DOHH2 (cell line): ENCODE data around the gene BHLHE23.

Source experiments
- H3F3A ChIP-seq: fragments of 200-600 bp; sonication (generic), shearing (Covaris generic); 2 replicates; pipeline ENCODE4 v1.6.0; 2016; ENCODE audit warnings: antibody characterized with exemption, mild to moderate bottlenecking; ENCODE audit not compliant: control insufficient read depth, insufficient read depth
- H3K27ac ChIP-seq: fragments of 200-600 bp; sonication (generic); 2 replicates; pipeline ENCODE4 v1.5.1; 2014; ENCODE audit warnings: low read depth, mild to moderate bottlenecking, low read length, moderate library complexity
- H3K27me3 ChIP-seq: fragments of 200-600 bp; sonication (generic); 2 replicates; pipeline ENCODE4 v1.6.1; 2014; ENCODE audit warnings: mild to moderate bottlenecking, low read length, mixed read lengths; ENCODE audit not compliant: control insufficient read depth
- H3K36me3 ChIP-seq: fragments of 200-600 bp; sonication (generic); 2 replicates; pipeline ENCODE4 v1.6.1; 2014; ENCODE audit warnings: mild to moderate bottlenecking, low read length, moderate library complexity, mixed read lengths; ENCODE audit not compliant: control insufficient read depth
- H3K4me1 ChIP-seq: fragments of 200-600 bp; sonication (generic); 2 replicates; pipeline ENCODE4 v1.6.1; 2014; ENCODE audit warnings: mild to moderate bottlenecking, low read length, mixed read lengths; ENCODE audit not compliant: control insufficient read depth
- H3K4me2 ChIP-seq: fragments of 200-600 bp; sonication (generic); 2 replicates; pipeline ENCODE4 v1.6.0; 2014; ENCODE audit warnings: mild to moderate bottlenecking, low read length, moderate library complexity
- H3K4me3 ChIP-seq: fragments of 200-600 bp; sonication (generic); 2 replicates; pipeline ENCODE4 v1.5.1; 2014; ENCODE audit warnings: mild to moderate bottlenecking, low read length, mixed read lengths
- H3K79me2 ChIP-seq: fragments of 200-600 bp; sonication (generic); 2 replicates; pipeline ENCODE4 v1.6.1; 2014; ENCODE audit warnings: mild to moderate bottlenecking, low read length, mixed read lengths; ENCODE audit not compliant: control insufficient read depth
- H3K9me2 ChIP-seq: fragments of 200-600 bp; sonication (generic); replicated peaks from 2 replicates; pipeline ENCODE4 v1.6.1; 2014; ENCODE audit warnings: mild to moderate bottlenecking, low read length, mixed read lengths; ENCODE audit not compliant: control insufficient read depth
- H3K9me3 ChIP-seq: fragments of 200-600 bp; sonication (generic); 2 replicates; pipeline ENCODE4 v1.6.1; 2014; ENCODE audit warnings: antibody characterized with exemption, low read length, mixed read lengths; ENCODE audit not compliant: control insufficient read depth, insufficient read depth
- H4K20me1 ChIP-seq: fragments of 200-600 bp; sonication (generic); 2 replicates; pipeline ENCODE4 v1.6.0; 2014; ENCODE audit warnings: low read depth, mild to moderate bottlenecking, antibody characterized with exemption, low read length, moderate library complexity; ENCODE audit not compliant: control insufficient read depth, insufficient read depth
- CTCF ChIP-seq: fragments of 200-600 bp; sonication (generic); IDR thresholded peaks from one replicate; pipeline ENCODE4 v1.5.1; 2014; ENCODE audit warnings: antibody characterized with exemption, mild to moderate bottlenecking, low read depth, low read length; ENCODE audit not compliant: poor library complexity, severe bottlenecking
- EZH2phosphoT487 ChIP-seq: fragments of 200-600 bp; sonication (generic); IDR thresholded peaks from 2 replicates; pipeline ENCODE4 v1.6.1; 2017; ENCODE audit warnings: borderline replicate concordance, mild to moderate bottlenecking, antibody characterized with exemption, low read length, moderate library complexity, mixed read lengths

BHLHE23 gene

GRCh38 chr20:62993856-62994494 is 12.8 kb downstream of the BHLHE23 start:
- Histone ChIP-seq H3K4me1 (no peaks in the 10 kb centered on the region), H3K4me3 (no peak overlapping the region), H3K27ac (no peak overlapping the region), H3K27me3 (peaks cover 12% of the 10 kb centered on the region), H3F3A (no peaks in the 10 kb centered on the region), H3K9me2 (no peaks in the 10 kb centered on the region), H3K9me3 (no peaks in the 10 kb centered on the region), H3K79me2 (no peaks in the 10 kb centered on the region), H3K4me2 (no peak overlapping the region), H4K20me1 (no peaks in the 10 kb centered on the region), H3K36me3 (no peaks in the 10 kb centered on the region)
- TF ChIP-seq EZH2phosphoT487 = no peak
- no peak for TF ChIP-seq CTCF

GRCh38 chr20:62991863-62992262 is 14.9 kb downstream of the BHLHE23 start:
- Histone ChIP-seq H3K27me3 (peaks cover 13% of the 10 kb centered on the region), H3K9me2 (no peaks in the 10 kb centered on the region), H3K36me3 (no peaks in the 10 kb centered on the region), H3K9me3 (no peaks in the 10 kb centered on the region), H3K27ac (no peak overlapping the region), H3F3A (no peaks in the 10 kb centered on the region), H4K20me1 (no peaks in the 10 kb centered on the region), H3K4me2 (no peak overlapping the region), H3K79me2 (no peaks in the 10 kb centered on the region), H3K4me3 (no peak overlapping the region), H3K4me1 (no peaks in the 10 kb centered on the region)
- TF ChIP-seq CTCF (no peak), EZH2phosphoT487 (no peak)

GRCh38 chr20:62991196-62991807 is 15.5 kb downstream of the BHLHE23 start:
- H3K9me2 ChIP-seq = no peaks in the 10 kb centered on the region
- no peaks in the 10 kb centered on the region for H3K79me2 ChIP-seq
- H4K20me1 ChIP-seq = no peaks in the 10 kb centered on the region
- H3K27me3 ChIP-seq = peaks cover 13% of the 10 kb centered on the region
- no peak overlapping the region for H3K4me2 ChIP-seq
- TF ChIP-seq EZH2phosphoT487 = no peak
- TF ChIP-seq CTCF = no peak
- H3K4me3 ChIP-seq = no peak overlapping the region
- H3F3A ChIP-seq = no peaks in the 10 kb centered on the region
- H3K36me3 ChIP-seq = no peaks in the 10 kb centered on the region
- H3K27ac ChIP-seq = no peak overlapping the region
- no peaks in the 10 kb centered on the region for H3K4me1 ChIP-seq
- no peaks in the 10 kb centered on the region for H3K9me3 ChIP-seq
